Fibroblast of lung (primary cell): ENCODE data around the gene FHOD3.

Experiments
- EZH2 ChIP-seq: IDR thresholded peaks from 2 replicates; pipeline ENCODE4 v1.5.1; 2012; ENCODE audit warnings: low read length, control low read depth, mild to moderate bottlenecking; ENCODE audit errors: missing control alignments
- TF ChIP-seq, protein P1 (sequence below), 2 donors: IDR thresholded peaks in 1 of 2; conservative IDR thresholded peaks in 1 of 2; 1 replicate in 1 of 2; 2 replicates in 1 of 2; pipeline ENCODE4 v1.5.1; 2011 to 2012; ENCODE audit warnings: low read length in 2 of 2, control low read depth in 1 of 2, inconsistent platforms in 1 of 2, low read depth in 1 of 2, mild to moderate bottlenecking in 1 of 2

DNA sequence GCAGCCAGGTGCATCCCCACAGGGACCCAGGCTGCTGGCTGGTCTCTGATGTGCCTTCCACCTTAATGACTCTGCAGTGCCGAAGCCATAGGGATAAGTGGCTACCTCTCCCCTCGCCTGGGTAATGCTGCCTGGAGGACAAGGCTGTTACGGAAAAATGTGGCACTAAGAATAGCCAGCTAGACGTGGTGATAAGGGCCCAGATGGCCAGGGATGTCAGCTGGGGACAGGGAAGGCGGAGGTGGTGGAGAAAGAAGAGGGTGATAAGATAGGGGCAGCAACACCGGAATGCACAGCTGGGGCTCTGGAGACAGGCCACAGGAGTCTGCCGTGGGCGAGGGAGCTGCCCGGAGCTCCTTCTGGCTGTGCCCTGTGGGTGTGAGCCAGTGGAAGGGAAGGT, 170.6 kb downstream of the FHOD3 start:
- TF ChIP-seq, protein P1, sequence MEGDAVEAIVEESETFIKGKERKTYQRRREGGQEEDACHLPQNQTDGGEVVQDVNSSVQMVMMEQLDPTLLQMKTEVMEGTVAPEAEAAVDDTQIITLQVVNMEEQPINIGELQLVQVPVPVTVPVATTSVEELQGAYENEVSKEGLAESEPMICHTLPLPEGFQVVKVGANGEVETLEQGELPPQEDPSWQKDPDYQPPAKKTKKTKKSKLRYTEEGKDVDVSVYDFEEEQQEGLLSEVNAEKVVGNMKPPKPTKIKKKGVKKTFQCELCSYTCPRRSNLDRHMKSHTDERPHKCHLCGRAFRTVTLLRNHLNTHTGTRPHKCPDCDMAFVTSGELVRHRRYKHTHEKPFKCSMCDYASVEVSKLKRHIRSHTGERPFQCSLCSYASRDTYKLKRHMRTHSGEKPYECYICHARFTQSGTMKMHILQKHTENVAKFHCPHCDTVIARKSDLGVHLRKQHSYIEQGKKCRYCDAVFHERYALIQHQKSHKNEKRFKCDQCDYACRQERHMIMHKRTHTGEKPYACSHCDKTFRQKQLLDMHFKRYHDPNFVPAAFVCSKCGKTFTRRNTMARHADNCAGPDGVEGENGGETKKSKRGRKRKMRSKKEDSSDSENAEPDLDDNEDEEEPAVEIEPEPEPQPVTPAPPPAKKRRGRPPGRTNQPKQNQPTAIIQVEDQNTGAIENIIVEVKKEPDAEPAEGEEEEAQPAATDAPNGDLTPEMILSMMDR (conservative IDR thresholded peaks at IDR 0.05 in 1 of 2, IDR thresholded peaks at IDR 0.05 in 1 of 2; ENCODE audit: low read depth in 1 of 2, low read length in 2 of 2): no peak
- no peak for TF ChIP-seq EZH2
